ENCODE data around the gene HIVEP3. TPM values are rescaled to one million over a fixed set of nuclear protein-coding genes. Genes with fewer than 3 reads are reported as not detected.

Gene HIVEP3
- total RNA-seq, 2 experiments from 2014 or later, result 18.6 to 20.4 TPM

DNA sequence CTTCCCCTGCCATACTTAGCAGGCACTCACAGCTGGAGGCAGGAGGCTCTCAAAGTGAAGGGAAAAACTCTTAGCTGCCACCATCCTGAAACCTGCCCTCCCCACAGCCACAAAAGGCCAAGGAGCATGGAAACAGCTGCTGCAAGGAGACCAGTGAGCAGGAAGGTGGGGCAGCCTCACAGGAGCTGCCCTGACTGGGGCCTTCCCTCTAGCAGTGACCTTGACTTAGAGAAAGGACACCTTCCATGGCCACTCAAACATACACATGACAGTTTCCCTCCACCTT, 126.3 kb downstream of the HIVEP3 start:
- intact Hi-C loops (cut with micrococcal nuclease), result no loop called here
- ATAC-seq, result no peak

DNA sequence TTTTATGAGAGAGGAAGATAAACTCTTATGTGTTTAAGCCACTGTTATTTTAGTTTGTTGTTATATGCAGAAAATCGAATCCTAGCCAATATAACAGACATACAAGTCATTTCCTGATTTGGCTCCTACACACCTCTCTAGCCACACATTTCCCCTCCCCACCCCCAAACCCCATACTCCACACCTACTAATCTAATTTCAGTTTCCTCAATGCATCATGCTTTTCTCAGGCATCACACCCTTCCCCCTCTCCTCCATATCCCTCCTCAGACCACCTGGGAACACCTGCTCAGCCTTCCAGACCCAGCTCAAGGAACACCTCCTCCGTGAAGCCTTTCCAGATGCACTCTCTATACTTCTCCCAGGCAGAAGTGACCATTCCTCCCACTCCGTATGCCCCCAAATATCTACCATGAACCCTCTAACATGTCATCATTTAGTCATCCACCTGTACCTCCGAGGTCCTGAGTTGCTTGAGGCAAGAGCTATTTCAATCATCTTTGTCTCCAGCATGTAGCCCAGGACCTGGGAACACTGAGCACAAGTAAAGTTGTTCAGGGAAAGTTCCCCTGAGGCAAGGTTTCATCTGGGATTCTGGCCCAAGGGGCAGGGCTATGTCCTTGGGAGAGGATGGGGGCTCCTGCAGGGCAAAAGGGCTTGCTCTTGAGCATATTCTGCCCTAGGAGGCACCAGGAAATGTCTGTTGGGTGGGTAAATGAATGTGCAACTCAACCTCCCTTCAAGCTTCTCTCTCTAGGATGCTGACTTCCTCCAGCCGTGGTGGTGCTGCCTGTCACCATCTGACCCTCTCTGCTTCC, 126.8 kb downstream of the HIVEP3 start:
- Mint-ChIP-seq H3K27ac (peak overlapping the region; percentile 86), H3K27me3 (no peaks in the 10 kb centered on the region), H3K4me3 (peak overlapping the region; percentile 27), H3K36me3 (ENCODE audit: low read depth) (peaks cover 4% of the 10 kb centered on the region), H3K9me3 (peaks cover 2% of the 10 kb centered on the region), H3K4me1 (ENCODE audit: low read depth) (peaks cover 50% of the 10 kb centered on the region)
- peak; percentile 75 for DNase-seq
- ChIA-PET POLR2A (interaction anchor here (0.8 to 1.5 kb wide), 8 partner anchors 9 to 129 kb away, joined by 3 to 4 read pairs (median 4); no protein-coding TSS in a partner anchor), CTCF (interaction anchor here (0.9 to 1.4 kb wide), 5 partner anchors 8 to 218 kb away, joined by 3 to 5 read pairs (median 4); no protein-coding TSS in a partner anchor)
- ATAC-seq, result peak; percentile 78
- intact Hi-C loops (cut with micrococcal nuclease), result no loop called here
- TF ChIP-seq, protein P1, sequence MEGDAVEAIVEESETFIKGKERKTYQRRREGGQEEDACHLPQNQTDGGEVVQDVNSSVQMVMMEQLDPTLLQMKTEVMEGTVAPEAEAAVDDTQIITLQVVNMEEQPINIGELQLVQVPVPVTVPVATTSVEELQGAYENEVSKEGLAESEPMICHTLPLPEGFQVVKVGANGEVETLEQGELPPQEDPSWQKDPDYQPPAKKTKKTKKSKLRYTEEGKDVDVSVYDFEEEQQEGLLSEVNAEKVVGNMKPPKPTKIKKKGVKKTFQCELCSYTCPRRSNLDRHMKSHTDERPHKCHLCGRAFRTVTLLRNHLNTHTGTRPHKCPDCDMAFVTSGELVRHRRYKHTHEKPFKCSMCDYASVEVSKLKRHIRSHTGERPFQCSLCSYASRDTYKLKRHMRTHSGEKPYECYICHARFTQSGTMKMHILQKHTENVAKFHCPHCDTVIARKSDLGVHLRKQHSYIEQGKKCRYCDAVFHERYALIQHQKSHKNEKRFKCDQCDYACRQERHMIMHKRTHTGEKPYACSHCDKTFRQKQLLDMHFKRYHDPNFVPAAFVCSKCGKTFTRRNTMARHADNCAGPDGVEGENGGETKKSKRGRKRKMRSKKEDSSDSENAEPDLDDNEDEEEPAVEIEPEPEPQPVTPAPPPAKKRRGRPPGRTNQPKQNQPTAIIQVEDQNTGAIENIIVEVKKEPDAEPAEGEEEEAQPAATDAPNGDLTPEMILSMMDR (IDR thresholded peaks at IDR 0.05), result no peak

More for the DNA sequence above, 126.3 kb downstream of the HIVEP3 start:
- Mint-ChIP-seq H3K36me3 (ENCODE audit: low read depth) (peaks cover 4% of the 10 kb centered on the region), H3K4me3 (no peak overlapping the region), H3K27me3 (no peaks in the 10 kb centered on the region), H3K9me3 (peaks cover 2% of the 10 kb centered on the region), H3K4me1 (ENCODE audit: low read depth) (peaks cover 48% of the 10 kb centered on the region), H3K27ac (peak overlapping the region; percentile 86)
- TF ChIP-seq, protein P1 (IDR thresholded peaks at IDR 0.05), result no peak
- ChIA-PET POLR2A (interaction anchor here (0.7 to 1.5 kb wide), 7 partner anchors 10 to 129 kb away, joined by 3 to 4 read pairs (median 3); partner anchors contain the start of gene HIVEP3), CTCF (interaction anchor here (0.9 to 1.4 kb wide), 4 partner anchors 8 to 219 kb away, joined by 3 to 5 read pairs (median 4); no protein-coding TSS in a partner anchor)
- DNase-seq, result peak; percentile 40

DNA sequence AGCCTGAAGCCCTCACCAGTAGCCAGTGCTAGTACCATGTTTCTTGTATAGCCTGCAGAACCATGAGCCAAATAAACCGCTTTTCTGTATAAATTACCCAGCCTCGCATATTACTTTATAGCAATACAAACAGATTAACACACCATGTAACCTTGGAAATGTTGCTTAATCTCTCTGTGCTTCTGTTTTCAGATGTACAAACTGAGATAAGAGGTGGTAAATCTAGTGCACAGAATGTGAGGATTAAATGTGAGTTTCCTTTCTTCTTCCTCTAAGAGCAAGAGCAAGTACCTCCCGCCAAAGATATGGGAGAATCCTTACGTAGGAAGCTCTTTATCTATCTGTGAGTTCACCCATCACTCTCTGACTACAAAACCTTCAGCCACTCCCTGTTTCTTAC, 128.4 kb downstream of the HIVEP3 start:
- H3K27ac Mint-ChIP-seq, result peak overlapping the region; percentile 62
- peaks cover 50% of the 10 kb centered on the region for H3K4me1 Mint-ChIP-seq (ENCODE audit: low read depth)
- intact Hi-C loops (cut with micrococcal nuclease), result no loop called here
- TF ChIP-seq, protein P1 (IDR thresholded peaks at IDR 0.05), result no peak
- ATAC-seq (no peak), DNase-seq (no peak)
- POLR2A ChIA-PET, result interaction anchor here (1.0 to 2.0 kb wide), 3 partner anchors 9 to 119 kb away, joined by 3 to 8 read pairs (median 4); no protein-coding TSS in a partner anchor
- H3K36me3 Mint-ChIP-seq (ENCODE audit: low read depth), result peaks cover 4% of the 10 kb centered on the region
- no peaks in the 10 kb centered on the region for H3K27me3 Mint-ChIP-seq
- peaks cover 2% of the 10 kb centered on the region for H3K9me3 Mint-ChIP-seq
- CTCF ChIA-PET, result interaction anchor here (1.9 kb wide), 1 partner anchor 11 kb away, joined by 7 read pairs; no protein-coding TSS in a partner anchor
- H3K4me3 Mint-ChIP-seq, result no peak overlapping the region

DNA sequence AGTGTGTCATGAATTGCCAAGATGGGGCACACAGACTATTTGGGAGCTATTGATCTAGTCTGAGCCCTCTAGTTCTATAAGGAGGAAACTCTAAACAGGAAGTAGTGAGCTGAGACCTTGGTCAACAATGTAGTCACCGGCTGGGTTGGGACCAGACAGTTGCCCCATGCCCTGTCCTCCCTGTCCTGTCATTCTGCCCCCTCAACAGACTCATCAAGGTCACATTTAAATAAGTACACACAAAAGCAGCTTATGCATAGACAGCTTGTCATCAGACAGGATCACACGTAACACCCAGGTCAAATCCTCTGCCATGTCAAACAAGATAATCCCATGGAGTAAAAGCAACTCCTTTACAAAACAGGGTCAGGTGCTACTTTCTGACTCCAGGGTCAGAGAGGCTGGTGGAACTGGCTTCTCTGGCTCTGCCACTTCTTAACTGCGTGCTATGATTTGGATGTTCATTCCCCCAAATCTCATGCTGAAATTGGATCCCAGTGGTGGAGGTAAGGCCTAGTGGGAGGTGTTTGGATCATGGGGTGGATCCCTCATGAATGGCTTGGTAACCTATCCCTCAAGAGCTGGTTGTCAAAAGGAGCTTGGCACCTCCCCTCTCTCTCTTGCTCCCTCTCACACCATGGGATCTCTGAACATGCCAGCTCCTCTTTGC, 128.9 kb downstream of the HIVEP3 start:
- Mint-ChIP-seq H3K36me3 (ENCODE audit: low read depth) (peaks cover 4% of the 10 kb centered on the region), H3K9me3 (peaks cover 2% of the 10 kb centered on the region), H3K27ac (no peak overlapping the region), H3K4me3 (no peak overlapping the region), H3K4me1 (ENCODE audit: low read depth) (peaks cover 51% of the 10 kb centered on the region), H3K27me3 (no peaks in the 10 kb centered on the region)
- intact Hi-C loops (cut with micrococcal nuclease), result no loop called here
- no peak for ATAC-seq
- ChIA-PET POLR2A (interaction anchor here (1.0 to 2.0 kb wide), 2 partner anchors 10 to 47 kb away, joined by 3 to 8 read pairs; no protein-coding TSS in a partner anchor), CTCF (interaction anchor here (1.0 to 1.9 kb wide), 3 partner anchors 12 to 222 kb away, joined by 3 to 7 read pairs (median 4); no protein-coding TSS in a partner anchor)
- TF ChIP-seq, protein P1 (IDR thresholded peaks at IDR 0.05), result no peak
- DNase-seq, result no peak
